SH-SY5Y (cell line): ENCODE measurements around the gene PRC1.

Experiments used
- GATA2 ChIP-seq: IDR thresholded peaks from 2 replicates; pipeline ENCODE4 v1.6.1; 2011; ENCODE audit warnings: mild to moderate bottlenecking, low read depth, low read length
- GATA3 ChIP-seq: IDR thresholded peaks from 2 replicates; pipeline ENCODE4 v1.6.1; 2011; ENCODE audit warnings: low read depth, mild to moderate bottlenecking, low read length, moderate library complexity

- TF ChIP-seq GATA2 (no peak), GATA3 (no peak)
These were observed 12.9 kb upstream of the PRC1 start for GRCh38 chr15:91007266-91007665.
